Activated naive CD4-positive, alpha-beta T cell treated with anti-CD3 and anti-CD28 coated beads for 36 hours (primary cell): ENCODE results near the gene CACNA1C. TPM values are rescaled to one million over a fixed set of nuclear protein-coding genes. Genes with fewer than 3 reads are reported as not detected.

Source experiments
- CTCF ChIA-PET: fragments of 350-600 bp; sonication (Branson Sonifier 250); formaldehyde crosslinking; loops from one replicate; lab custom pipeline; 2021; ENCODE audit warnings: antibody characterized with exemption; lab: Charles Lee
- DNase-seq: peaks from one replicate; pipeline ENCODE4 v3.0.0-alpha.2; 2020
- H3K27ac Mint-ChIP-seq: one replicate; pipeline ENCODE4 v1.8.0; 2021; ENCODE audit warnings: mild to moderate bottlenecking, mixed read lengths
- H3K27me3 Mint-ChIP-seq: one replicate; pipeline ENCODE4 v1.8.0; 2021; ENCODE audit warnings: low read depth, mixed read lengths
- H3K36me3 Mint-ChIP-seq: one replicate; pipeline ENCODE4 v1.8.0; 2021; ENCODE audit warnings: low read depth, mixed read lengths
- H3K4me1 Mint-ChIP-seq: one replicate; pipeline ENCODE4 v1.8.0; 2021; ENCODE audit warnings: low read depth, mixed read lengths
- H3K4me3 Mint-ChIP-seq: one replicate; pipeline ENCODE4 v1.8.0; 2021; ENCODE audit warnings: mild to moderate bottlenecking, moderate library complexity, mixed read lengths
- H3K9me3 Mint-ChIP-seq: one replicate; pipeline ENCODE4 v1.8.0; 2021; ENCODE audit warnings: mixed read lengths
- intact Hi-C: fragments of 100-400 bp; cut with micrococcal nuclease; formaldehyde crosslinking; loops from one replicate; pipeline ENCODE4 v1.15.1; 2023
- total RNA-seq, 2 experiments: library from RNA; stranded (reverse); gene quantifications; one replicate each; pipeline ENCODE4 v1.2.3, GENCODE V29; 2021

CACNA1C gene
- total RNA-seq, 2 experiments from 2014 or later = 0.02 to 0.12 TPM

GRCh38 chr12:2318286-2318685, 265.5 kb downstream of the CACNA1C start:
- H3K27ac Mint-ChIP-seq = no peak overlapping the region
- no peaks in the 10 kb centered on the region for H3K36me3 Mint-ChIP-seq
- H3K4me1 Mint-ChIP-seq = no peaks in the 10 kb centered on the region
- no peak overlapping the region for H3K4me3 Mint-ChIP-seq
- intact Hi-C loops = no loop called here
- DNase-seq = no peak
- CTCF ChIA-PET = no interaction called here
- no peaks in the 10 kb centered on the region for H3K9me3 Mint-ChIP-seq
- peaks cover 6% of the 10 kb centered on the region for H3K27me3 Mint-ChIP-seq

DNA sequence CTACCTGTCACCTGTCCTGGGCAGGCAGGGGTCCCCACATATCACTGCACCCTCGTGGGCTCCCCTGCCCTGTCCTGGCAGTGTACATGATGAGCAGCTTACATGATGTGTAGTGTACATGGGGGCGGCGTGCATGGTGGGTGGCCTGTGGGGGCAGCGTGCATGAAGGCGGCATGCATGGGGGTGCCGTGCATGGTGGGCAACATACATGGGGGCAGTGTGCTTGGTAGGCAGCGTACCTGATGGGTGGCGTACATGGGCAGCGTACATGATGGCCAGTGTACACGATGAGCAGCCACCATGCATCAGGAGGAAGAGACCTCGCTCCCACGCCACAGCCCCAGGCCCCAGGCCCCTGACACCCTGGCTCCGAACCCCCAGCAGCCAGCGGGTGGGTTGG, 266.3 kb downstream of the CACNA1C start:
- DNase-seq = no peak
- Mint-ChIP-seq H3K9me3 (no peaks in the 10 kb centered on the region), H3K27me3 (peaks cover 6% of the 10 kb centered on the region), H3K4me1 (no peaks in the 10 kb centered on the region), H3K27ac (no peak overlapping the region), H3K4me3 (no peak overlapping the region), H3K36me3 (no peaks in the 10 kb centered on the region)
- CTCF ChIA-PET = interaction anchor here (0.6 kb wide), 1 partner anchor 268 kb away, joined by 3 read pairs; no protein-coding TSS in a partner anchor
- intact Hi-C loops = no loop called here

GRCh38 chr12:2319737-2320506, 267.1 kb downstream of the CACNA1C start:
- CTCF ChIA-PET = interaction anchor here (0.6 kb wide), 1 partner anchor 267 kb away, joined by 3 read pairs; no protein-coding TSS in a partner anchor
- DNase-seq = no peak
- Mint-ChIP-seq H3K27me3 (peaks cover 6% of the 10 kb centered on the region), H3K4me1 (no peaks in the 10 kb centered on the region), H3K9me3 (no peaks in the 10 kb centered on the region), H3K4me3 (no peak overlapping the region), H3K27ac (no peak overlapping the region), H3K36me3 (no peaks in the 10 kb centered on the region)
- intact Hi-C loops = no loop called here

- no peaks in the 10 kb centered on the region for H3K4me1 Mint-ChIP-seq
- no peak overlapping the region for H3K4me3 Mint-ChIP-seq
- CTCF ChIA-PET = no interaction called here
- H3K9me3 Mint-ChIP-seq = no peaks in the 10 kb centered on the region
- DNase-seq = no peak
- H3K36me3 Mint-ChIP-seq = no peaks in the 10 kb centered on the region
- peaks cover 6% of the 10 kb centered on the region for H3K27me3 Mint-ChIP-seq
- intact Hi-C loops = no loop called here
- H3K27ac Mint-ChIP-seq = no peak overlapping the region
Measured at GRCh38 chr12:2320841-2321240, 268.1 kb downstream of the CACNA1C start.

- CTCF ChIA-PET = no interaction called here
- no peaks in the 10 kb centered on the region for H3K9me3 Mint-ChIP-seq
- DNase-seq = no peak
- no peak overlapping the region for H3K27ac Mint-ChIP-seq
- H3K27me3 Mint-ChIP-seq = peaks cover 6% of the 10 kb centered on the region
- intact Hi-C loops = no loop called here
- H3K4me3 Mint-ChIP-seq = no peak overlapping the region
- no peaks in the 10 kb centered on the region for H3K4me1 Mint-ChIP-seq
- no peaks in the 10 kb centered on the region for H3K36me3 Mint-ChIP-seq
Measured at GRCh38 chr12:2322554-2323120, 269.9 kb downstream of the CACNA1C start.

DNA sequence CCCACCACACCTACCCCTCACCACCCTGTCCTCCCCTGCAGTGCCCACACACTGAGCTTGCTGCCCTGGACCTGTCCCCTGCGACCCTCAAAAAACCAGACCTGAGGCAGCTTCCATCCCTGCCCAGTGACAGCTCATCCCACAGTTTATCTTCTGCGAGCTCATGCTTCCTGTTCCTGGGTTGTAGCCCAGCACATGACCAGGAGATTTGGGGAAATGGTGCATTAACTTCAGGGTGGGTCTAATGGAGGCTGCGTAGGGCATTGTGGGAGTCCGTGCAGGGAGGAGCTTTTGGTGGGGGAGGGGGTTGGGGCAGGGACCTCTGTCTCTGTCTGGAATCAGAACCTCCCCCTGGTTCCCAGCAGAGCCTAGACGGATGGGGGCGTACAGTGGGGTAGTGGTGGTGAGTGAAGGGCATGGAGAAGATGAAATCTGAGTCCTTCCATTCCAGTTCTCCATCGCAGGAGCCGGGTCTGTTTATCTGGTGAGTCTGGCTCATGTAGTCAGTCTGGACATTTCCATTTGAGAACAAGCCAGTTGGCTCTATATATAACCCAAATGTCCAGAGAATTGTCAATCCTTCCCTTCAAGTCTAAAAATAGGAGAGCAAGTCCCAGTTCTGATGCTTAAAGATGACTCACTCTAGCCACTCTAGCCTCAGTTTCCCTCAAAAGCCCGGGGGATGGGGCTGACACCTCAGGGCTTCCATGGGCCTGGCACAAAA, 270.9 kb downstream of the CACNA1C start:
- Mint-ChIP-seq H3K4me1 (no peaks in the 10 kb centered on the region), H3K36me3 (no peaks in the 10 kb centered on the region), H3K27ac (no peak overlapping the region), H3K4me3 (no peak overlapping the region), H3K9me3 (no peaks in the 10 kb centered on the region), H3K27me3 (peaks cover 6% of the 10 kb centered on the region)
- no peak for DNase-seq
- intact Hi-C loops = no loop called here
- CTCF ChIA-PET = no interaction called here

DNA sequence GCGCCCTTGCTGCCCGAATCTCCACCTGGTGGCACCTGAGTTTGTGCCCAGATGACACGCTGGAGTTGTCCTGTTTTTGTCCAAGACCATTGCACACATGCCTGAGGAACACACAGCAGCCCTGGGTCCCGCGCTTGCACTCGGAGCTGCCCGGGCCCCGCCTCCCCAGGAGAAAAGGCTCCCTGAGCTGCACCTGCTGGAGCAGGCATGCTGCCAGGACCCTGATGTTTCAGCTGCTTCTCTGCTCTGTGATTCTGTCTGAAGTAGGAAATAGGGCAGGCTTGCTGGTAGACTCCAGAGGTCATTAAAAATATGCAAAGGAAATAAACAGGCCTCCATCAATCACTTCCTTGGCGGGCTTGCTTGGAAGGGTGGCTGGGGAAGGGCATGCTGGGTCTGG, 271.6 kb downstream of the CACNA1C start:
- Mint-ChIP-seq H3K9me3 (no peaks in the 10 kb centered on the region), H3K36me3 (no peaks in the 10 kb centered on the region), H3K27me3 (peaks cover 6% of the 10 kb centered on the region), H3K4me3 (no peak overlapping the region), H3K27ac (no peak overlapping the region), H3K4me1 (no peaks in the 10 kb centered on the region)
- intact Hi-C loops = no loop called here
- DNase-seq = no peak
- CTCF ChIA-PET = no interaction called here

DNA sequence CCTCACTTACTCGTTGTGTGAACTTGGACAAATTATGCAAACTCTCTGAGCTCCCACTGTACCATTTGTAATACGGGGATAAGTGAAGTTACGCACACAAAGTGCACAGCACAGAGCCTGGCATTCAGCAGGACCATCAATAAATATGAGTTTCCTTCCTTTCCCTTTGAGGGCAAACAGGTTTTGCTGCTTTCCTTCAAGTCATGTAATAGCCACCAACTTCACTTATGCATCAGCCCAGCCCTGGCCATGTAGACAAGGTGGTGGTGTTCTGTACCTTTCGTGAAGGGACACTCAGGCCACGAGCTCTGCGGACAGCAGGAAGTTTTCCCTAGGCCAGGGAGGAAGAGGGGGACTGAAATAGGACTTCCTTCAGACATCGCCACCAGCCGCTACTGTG, 272.7 kb downstream of the CACNA1C start:
- CTCF ChIA-PET = no interaction called here
- intact Hi-C loops = no loop called here

GRCh38 chr12:2326470-2326869, 273.7 kb downstream of the CACNA1C start:
- no peaks in the 10 kb centered on the region for H3K9me3 Mint-ChIP-seq

More for the DNA sequence above, 272.7 kb downstream of the CACNA1C start:
- no peak for DNase-seq
- H3K4me3 Mint-ChIP-seq = no peak overlapping the region
- no peak overlapping the region for H3K27ac Mint-ChIP-seq
- H3K27me3 Mint-ChIP-seq = peaks cover 6% of the 10 kb centered on the region
- no peaks in the 10 kb centered on the region for H3K36me3 Mint-ChIP-seq
- no peaks in the 10 kb centered on the region for H3K9me3 Mint-ChIP-seq
- H3K4me1 Mint-ChIP-seq = no peaks in the 10 kb centered on the region

DNA sequence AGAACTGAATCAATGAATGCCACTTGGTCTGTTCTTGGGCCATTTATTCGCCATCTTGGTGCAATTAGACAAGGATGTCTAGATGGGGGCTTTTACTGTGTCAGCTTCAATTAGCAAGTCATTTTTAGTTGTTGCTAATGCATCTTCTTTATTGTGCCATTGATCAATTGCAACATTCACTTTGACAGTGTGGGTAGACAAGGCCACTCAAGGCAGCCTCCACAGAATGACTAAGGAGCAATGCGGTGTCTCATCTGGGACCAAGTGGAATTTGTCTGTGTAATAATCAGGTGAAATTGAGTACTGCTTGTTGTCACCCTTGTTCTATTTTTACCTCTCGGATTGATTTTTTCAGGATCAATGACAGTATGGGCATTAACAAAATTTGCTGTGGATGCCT, 275.9 kb downstream of the CACNA1C start:
- H3K36me3 Mint-ChIP-seq = no peaks in the 10 kb centered on the region
- no peaks in the 10 kb centered on the region for H3K4me1 Mint-ChIP-seq
- intact Hi-C loops = no loop called here
- CTCF ChIA-PET = no interaction called here
- H3K27ac Mint-ChIP-seq = no peak overlapping the region
- H3K4me3 Mint-ChIP-seq = no peak overlapping the region
- no peak for DNase-seq
- H3K9me3 Mint-ChIP-seq = no peaks in the 10 kb centered on the region
- H3K27me3 Mint-ChIP-seq = no peaks in the 10 kb centered on the region

More at GRCh38 chr12:2326470-2326869, 273.7 kb downstream of the CACNA1C start:
- H3K36me3 Mint-ChIP-seq = no peaks in the 10 kb centered on the region
- peaks cover 6% of the 10 kb centered on the region for H3K27me3 Mint-ChIP-seq
- H3K4me3 Mint-ChIP-seq = no peak overlapping the region
- no peaks in the 10 kb centered on the region for H3K4me1 Mint-ChIP-seq
- DNase-seq = no peak
- CTCF ChIA-PET = interaction anchor here (0.6 kb wide), 1 partner anchor 9 kb away, joined by 3 read pairs; no protein-coding TSS in a partner anchor
- intact Hi-C loops = no loop called here
- H3K27ac Mint-ChIP-seq = no peak overlapping the region

DNA sequence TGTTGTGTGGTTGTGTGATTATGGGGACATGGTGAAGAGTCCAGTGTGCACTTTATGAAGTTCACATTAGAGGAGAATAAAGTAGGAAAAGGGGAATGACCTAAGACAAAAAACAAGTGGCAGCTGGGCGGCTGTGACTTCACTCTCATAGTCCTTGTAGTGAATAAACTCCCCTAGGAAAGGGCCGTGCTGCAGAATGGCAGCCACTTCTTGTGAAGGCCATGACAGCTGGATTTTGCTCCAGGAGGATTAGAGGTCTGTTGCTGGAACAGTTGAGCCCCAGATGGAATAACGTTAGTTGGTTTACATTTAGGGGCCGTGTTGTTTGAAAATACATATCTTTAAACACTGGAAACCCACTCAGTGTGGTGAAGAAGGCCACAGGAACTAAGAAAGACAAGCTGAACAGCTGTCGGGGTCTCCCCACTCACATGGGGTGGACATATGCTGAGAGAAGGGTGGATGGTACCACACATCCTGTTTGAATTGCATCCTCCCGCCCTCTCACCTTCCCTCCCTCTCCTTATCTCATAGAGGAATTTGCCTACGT, 276.9 kb downstream of the CACNA1C start:
- Mint-ChIP-seq H3K36me3 (no peaks in the 10 kb centered on the region), H3K4me3 (no peak overlapping the region), H3K27ac (no peak overlapping the region), H3K27me3 (no peaks in the 10 kb centered on the region), H3K9me3 (no peaks in the 10 kb centered on the region), H3K4me1 (no peaks in the 10 kb centered on the region)
- DNase-seq = no peak
- CTCF ChIA-PET = no interaction called here
- intact Hi-C loops = no loop called here

- H3K9me3 Mint-ChIP-seq = no peaks in the 10 kb centered on the region
Measured at GRCh38 chr12:2332236-2332635, 279.4 kb downstream of the CACNA1C start.

More at GRCh38 chr12:2332236-2332635, 279.4 kb downstream of the CACNA1C start:
- no peaks in the 10 kb centered on the region for H3K27me3 Mint-ChIP-seq
- H3K36me3 Mint-ChIP-seq = no peaks in the 10 kb centered on the region
- H3K27ac Mint-ChIP-seq = no peak overlapping the region
- no peak for DNase-seq
- no peaks in the 10 kb centered on the region for H3K4me1 Mint-ChIP-seq
- H3K4me3 Mint-ChIP-seq = no peak overlapping the region
- CTCF ChIA-PET = no interaction called here
- intact Hi-C loops = no loop called here
